NCI-H446 (cell line): Measurements from ENCODE around the gene MIDN.

Source experiments
- DNase-seq, 2 experiments: peaks; one replicate each; lab custom pipeline; 2025; lab: John Stamatoyannopoulos, UW

The MIDN gene

GRCh38 chr19:1259206-1259875, 11.0 kb downstream of the MIDN start:
- no peak for DNase-seq

- no peak for DNase-seq
Measured at GRCh38 chr19:1259876-1260748, 11.7 kb downstream of the MIDN start.

GRCh38 chr19:1260749-1261537, 12.6 kb downstream of the MIDN start:
- DNase-seq = peak; percentile 93 to 99

DNA sequence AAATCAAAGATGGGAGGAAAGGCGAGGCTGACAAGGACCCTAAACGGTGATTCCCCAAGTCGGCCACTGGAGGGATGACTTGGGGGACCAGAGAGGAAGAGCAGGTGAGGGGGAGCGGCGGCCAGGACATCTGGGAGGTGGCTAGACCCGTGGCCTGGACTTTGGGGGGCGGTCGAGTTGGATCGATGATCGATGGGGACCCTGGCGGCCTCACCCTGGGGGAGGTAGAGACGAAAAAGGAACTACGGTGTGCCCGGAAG, 13.1 kb downstream of the MIDN start:
- DNase-seq = no peak

DNA sequence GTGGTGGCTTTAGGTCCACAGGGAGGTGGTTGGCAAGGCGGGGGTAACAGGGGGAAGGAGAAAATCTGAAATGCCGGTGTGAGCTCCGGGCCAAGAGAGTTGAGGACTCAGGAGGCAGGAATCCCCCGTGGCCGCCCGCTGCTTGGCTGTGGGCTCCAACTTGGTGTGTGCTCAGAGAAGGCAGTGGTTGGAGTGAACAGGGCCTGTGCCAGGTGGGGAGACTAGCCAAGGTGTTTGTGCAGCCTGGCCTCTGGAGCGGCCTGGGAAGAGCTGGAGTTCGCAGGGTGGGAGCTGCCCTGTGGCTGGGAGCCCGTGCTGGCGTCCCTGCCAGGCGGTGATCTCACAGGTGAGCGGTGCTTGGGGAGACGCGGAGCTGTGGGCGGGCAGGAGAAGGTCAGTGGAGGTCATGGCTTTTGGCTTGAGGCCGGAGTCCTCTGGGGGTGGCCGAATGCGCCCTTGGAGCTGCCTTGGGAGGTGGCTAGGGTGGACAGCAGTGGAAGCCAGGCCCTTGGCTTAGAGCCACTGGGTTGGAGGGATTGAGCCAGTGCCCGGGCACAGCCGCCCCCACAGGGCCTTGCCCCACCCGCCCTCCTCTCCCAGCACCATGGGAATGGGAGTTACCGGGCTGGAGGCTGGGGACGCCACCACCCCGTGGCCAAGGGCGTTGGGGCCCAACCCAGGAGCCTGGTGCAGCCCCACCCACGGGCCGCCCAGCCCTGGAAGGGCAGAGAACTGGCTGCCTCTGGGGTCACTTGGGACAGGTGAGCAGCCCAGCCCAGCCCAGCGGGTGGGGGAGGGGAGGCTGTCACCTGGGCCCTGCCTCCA, 13.6 kb downstream of the MIDN start:
- peak in 1 of 2 experiments; percentile 50 for DNase-seq

DNA sequence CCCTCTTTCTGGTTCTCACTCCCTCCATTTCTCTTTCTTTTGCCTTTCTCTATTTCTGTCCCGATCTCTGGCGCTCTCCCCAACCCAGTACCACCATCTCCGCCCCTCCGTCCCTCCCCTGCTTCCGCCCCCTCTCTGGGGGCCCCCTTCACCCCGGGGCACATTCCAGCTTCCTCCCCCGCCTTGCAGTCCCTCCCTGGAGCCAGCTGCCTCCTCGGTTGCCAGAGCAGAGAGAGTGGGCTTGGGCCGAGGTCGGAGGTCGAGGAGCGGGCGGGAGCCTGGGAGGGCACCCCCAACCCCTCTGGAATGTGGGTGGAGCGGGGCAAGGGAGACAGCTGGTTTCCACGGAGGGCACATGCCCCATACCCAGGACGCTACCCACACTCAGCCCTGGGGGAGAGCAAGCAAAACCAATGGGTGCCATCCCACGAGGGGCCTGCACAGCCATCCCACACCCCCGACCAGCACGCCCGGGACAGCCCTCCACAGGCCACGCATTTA, 14.3 kb downstream of the MIDN start:
- DNase-seq = no peak

GRCh38 chr19:1263188-1263587, 14.8 kb downstream of the MIDN start:
- DNase-seq = no peak

GRCh38 chr19:1264801-1265614, 16.6 kb downstream of the MIDN start:
- DNase-seq = no peak

DNA sequence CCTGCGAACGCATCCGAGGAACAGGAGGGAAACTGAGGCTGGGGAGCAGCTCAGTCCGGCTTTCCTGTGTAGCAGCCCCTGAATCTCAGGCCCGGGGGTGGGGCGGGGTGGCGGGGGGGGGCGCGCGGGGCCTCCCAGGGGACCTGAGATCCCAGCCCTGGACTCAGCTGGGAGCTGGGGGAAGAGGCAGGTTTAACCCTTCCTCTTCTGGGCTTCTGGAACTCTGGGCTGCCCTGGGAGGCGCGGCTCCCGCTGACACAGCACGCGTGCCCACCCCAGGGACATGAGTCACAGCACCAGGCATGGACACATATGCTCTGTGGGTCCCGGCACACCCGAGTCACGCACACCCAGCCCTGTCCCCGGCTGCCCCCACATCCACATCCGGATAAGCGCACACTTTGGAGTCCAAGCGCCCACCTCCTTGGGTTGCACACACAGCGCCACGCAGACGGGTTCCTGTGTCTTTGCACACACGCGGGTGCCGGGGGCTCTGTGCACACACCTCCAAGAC, 17.3 kb downstream of the MIDN start:
- DNase-seq = no peak

DNA sequence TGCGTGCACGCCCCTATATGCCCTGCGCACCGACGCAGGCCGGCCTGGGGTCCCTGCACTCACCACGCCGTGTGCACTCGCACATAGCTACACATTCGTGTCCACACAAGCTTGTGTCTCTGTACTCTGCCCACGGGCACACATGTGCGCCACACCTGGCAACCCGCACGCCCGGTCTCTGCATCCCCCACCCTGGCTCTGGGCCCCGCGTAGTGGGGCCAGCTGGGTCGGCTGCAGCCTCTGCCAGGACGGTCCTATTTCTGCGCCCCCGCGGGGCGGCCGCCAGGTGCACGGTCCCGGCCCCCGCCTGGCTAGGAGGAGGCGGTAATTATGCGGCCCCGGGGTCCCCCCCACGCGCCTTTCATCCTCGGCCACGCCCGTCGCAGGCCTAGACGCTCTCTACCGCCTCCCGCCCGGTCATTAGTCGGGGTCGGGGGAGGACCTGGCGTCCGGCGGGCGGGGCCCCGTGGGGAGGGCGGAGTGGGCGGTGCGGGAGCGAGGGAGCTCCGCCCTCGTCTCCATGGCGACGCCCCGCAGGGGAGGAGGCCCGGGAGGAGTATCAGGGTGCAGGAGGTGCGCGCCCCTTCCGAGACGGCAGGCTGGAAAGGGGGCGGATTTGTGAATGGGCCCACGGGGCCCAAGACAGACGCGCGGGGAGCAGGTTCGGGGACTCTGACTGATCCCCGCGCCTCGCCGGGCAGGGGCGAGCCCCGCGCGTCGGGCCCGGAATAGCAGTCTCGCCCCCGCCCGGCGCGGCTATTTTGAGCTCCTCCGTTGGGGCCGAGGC, 17.9 kb downstream of the MIDN start:
- DNase-seq = peak; percentile 39 to 81

DNA sequence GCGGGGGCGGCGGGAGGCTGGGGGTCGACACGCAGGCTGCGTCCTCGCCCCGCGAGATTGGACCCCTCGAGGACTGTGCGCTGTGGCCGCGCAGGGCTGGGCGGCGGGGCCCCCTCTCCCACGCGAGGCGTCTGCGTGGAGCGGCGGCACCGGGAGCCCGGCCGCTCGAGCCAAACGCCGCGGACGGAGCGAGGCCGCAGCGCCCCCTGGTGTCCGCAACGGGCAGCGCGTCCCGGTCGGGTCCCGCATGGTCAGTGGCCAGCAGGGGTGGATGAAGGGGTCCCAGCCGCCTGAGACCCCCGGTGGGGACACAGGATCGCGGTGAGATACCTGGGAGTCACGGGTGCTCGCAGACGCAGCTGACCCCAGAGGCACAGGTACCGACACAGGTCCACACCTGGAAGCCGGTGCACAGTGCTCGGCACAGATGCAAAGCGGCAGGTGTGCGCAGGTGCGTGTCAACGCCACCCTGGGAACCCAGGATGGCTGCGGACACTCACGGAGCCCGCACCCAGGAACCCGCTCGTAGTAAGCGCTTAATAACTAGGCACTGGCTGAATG, 18.6 kb downstream of the MIDN start:
- peak; percentile 34 to 78 for DNase-seq

DNA sequence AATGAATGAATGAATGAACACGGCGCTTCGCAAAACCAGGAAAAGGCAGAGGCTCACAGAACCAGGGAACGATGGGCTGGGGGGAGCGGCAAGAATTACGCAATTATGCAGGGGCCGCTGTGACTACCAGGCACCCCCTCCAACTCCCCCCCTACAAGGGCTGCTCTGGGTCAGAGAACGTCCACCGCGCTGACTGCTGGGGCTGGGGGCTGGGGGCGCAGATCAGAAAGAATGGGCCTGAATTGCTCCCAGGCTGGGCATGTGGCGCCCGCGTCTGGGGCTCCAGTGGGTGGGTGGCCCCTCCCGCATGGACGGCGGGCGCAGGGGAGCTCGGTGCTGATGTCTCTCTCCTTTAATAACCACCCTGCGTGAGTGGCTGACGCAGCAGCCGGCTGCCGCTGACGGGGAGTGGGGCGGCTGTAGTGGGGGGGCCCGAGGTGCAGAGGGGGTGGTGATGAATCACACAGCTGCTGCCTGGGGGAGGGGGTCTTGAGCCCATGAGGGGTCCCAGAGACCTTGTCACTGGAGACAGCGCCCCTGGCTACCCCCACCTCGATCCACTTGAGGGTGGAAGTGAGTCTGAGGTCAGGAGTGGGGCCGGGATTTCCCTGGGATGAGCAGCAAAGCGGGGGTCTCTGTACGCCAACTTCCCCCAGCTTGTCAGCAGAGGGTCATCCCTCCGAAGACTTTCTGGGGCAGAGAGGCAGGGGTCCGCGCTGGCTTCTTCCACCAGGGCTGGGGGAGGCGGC, 19.3 kb downstream of the MIDN start:
- DNase-seq = no peak

DNA sequence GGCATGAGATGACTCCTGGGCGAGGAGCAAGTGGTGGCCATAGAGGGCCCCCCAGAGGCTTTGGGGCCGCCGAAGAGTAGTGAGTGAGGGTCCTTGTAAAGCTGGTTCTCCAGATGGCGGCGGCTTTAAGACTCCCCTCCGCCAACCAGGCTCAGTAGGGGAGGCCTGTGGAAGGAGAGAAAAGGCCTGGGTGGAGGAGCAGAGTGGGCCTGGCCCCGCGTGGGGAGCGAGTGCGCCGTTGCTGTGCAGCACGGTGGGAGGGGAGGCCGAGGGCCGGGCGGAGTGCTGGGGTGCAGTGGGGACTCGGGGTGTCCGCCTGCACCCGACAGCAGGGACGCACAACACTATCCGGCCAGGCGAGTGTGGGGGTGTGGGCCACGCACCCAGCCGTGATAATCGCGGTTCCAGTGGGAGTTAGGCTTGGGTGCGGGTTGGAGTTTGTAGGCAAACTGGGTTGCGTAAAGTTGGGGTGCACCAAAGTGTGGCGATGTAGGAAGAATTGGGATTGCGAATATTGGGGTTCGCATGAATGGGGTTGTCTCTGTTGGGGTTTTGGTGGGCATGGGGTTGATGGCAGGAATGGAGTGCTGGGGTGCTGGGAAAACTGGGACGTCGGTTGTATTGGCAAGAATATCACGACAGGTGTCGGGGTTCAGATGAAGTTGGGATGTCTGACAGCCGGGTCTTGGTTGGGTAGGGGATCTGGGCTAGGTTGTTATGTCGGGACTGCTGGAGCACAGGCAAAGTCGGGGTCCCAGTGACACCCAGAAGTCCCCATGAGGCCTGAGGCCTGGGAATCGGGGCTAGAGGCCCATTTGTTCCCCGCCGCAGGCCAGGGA, 20.1 kb downstream of the MIDN start:
- DNase-seq = no peak

DNA sequence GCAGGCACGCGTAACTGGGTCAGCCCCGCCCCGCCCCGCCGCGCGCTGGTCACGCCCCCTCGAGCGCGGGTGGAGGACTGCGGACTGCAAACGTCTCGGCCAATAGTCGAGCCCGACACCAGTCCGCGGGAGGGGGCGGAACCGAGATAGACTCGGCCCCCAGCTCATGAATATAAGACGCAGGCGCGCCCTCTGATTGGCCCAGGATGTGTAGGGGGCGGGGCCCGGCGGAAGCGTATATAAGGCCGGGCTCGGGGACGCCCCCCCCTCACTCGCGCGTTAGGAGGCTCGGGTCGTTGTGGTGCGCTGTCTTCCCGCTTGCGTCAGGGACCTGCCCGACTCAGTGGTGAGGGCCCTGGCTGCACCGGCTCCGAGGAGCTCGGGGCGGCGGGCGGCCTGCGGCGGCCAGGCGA, 20.7 kb downstream of the MIDN start, which contains the start of gene CIRBP:
TSS of gene CIRBP (plus strand) at position 268 of the 413 bp plus-strand sequence. CDS start 1,602 bp downstream, outside the sequence.
- DNase-seq = peak; percentile 97 to 100

GRCh38 chr19:1269478-1270212, 21.3 kb downstream of the MIDN start:
- DNase-seq = peak; percentile 92 to 98

DNA sequence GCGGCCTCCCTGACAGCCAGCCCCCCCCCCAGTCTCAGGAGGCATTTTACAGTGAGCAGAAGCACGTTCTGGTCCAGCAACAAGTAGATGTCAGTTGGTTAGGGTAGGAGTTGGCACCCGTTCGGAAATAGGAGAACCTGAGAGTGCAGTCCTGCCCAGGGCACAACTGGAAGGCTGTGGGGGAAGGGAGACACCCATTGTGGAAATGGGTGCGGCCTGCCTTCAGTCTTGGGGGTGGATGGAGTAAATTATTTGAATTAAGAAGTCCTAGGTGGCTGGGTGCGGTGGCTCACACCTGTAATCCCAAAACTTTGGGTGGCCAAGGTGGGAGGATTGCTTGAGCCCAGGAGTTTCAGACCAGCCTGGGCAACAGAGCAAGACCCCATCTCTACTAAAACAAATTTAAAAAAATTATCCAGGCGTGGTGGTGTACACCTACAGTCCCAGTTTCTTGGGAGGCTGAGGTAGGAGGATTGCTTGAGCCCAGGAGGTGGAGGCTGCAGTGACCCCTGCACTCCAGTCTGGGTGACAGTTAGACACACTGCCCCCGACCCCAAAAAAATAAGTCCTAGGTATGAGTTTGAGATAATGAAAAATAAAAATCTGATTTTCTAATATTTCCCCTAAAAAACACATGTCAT, 21.9 kb downstream of the MIDN start:
- peak in 1 of 2 experiments; percentile 67 for DNase-seq
